HL-60 (cell line): ENCODE results near the gene COL19A1.

Experiments used
- GABPA ChIP-seq: IDR thresholded peaks from 2 replicates; pipeline ENCODE4 v1.6.1; 2012; ENCODE audit warnings: low read depth
- POLR2AphosphoS5 ChIP-seq: IDR thresholded peaks from 2 replicates; pipeline ENCODE4 v1.6.1; 2012; ENCODE audit warnings: low read depth
- TF ChIP-seq, protein P1 (sequence below): IDR thresholded peaks from 2 replicates; pipeline ENCODE4 v1.6.1; 2012; ENCODE audit warnings: low read depth; ENCODE audit not compliant: insufficient replicate concordance
- TF ChIP-seq, protein P2 (sequence below): IDR thresholded peaks from one replicate; pipeline ENCODE4 v1.5.1; 2011; ENCODE audit warnings: low read length, control low read depth, inconsistent platforms; ENCODE audit not compliant: insufficient read depth

DNA sequence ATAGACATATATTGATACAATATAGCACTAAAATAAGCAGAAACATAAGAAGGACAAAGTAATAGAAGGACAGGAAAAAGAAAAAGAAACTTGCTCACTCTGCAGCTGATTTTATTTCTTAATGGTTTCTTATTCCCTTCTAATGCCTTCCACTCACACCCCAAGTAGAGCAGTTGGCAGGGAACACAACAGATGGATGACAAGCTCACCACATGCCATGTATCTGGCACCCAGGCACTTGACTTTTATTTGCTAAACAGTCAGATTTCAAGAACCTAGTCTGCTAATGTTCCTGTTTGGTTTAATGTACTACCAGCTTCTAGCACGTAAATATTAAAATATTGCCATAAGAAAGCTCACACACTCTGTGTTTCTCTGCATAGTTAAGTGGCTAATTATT is 87.1 kb downstream of the COL19A1 start:
- TF ChIP-seq, protein P1, sequence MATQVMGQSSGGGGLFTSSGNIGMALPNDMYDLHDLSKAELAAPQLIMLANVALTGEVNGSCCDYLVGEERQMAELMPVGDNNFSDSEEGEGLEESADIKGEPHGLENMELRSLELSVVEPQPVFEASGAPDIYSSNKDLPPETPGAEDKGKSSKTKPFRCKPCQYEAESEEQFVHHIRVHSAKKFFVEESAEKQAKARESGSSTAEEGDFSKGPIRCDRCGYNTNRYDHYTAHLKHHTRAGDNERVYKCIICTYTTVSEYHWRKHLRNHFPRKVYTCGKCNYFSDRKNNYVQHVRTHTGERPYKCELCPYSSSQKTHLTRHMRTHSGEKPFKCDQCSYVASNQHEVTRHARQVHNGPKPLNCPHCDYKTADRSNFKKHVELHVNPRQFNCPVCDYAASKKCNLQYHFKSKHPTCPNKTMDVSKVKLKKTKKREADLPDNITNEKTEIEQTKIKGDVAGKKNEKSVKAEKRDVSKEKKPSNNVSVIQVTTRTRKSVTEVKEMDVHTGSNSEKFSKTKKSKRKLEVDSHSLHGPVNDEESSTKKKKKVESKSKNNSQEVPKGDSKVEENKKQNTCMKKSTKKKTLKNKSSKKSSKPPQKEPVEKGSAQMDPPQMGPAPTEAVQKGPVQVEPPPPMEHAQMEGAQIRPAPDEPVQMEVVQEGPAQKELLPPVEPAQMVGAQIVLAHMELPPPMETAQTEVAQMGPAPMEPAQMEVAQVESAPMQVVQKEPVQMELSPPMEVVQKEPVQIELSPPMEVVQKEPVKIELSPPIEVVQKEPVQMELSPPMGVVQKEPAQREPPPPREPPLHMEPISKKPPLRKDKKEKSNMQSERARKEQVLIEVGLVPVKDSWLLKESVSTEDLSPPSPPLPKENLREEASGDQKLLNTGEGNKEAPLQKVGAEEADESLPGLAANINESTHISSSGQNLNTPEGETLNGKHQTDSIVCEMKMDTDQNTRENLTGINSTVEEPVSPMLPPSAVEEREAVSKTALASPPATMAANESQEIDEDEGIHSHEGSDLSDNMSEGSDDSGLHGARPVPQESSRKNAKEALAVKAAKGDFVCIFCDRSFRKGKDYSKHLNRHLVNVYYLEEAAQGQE = no peak
- TF ChIP-seq, protein P2, sequence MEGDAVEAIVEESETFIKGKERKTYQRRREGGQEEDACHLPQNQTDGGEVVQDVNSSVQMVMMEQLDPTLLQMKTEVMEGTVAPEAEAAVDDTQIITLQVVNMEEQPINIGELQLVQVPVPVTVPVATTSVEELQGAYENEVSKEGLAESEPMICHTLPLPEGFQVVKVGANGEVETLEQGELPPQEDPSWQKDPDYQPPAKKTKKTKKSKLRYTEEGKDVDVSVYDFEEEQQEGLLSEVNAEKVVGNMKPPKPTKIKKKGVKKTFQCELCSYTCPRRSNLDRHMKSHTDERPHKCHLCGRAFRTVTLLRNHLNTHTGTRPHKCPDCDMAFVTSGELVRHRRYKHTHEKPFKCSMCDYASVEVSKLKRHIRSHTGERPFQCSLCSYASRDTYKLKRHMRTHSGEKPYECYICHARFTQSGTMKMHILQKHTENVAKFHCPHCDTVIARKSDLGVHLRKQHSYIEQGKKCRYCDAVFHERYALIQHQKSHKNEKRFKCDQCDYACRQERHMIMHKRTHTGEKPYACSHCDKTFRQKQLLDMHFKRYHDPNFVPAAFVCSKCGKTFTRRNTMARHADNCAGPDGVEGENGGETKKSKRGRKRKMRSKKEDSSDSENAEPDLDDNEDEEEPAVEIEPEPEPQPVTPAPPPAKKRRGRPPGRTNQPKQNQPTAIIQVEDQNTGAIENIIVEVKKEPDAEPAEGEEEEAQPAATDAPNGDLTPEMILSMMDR = no peak
- TF ChIP-seq POLR2AphosphoS5 = no peak
- TF ChIP-seq GABPA = no peak
